CD4-positive, alpha-beta T cell treated with Interleukin-17A for 4 hours (primary cell): ENCODE measurements around the gene COL5A1.

ENCODE experiments used
- DNase-seq: peaks from one replicate; pipeline ENCODE4 v3.0.0-alpha.2; 2020; ENCODE audit warnings: mixed read lengths

The COL5A1 gene

GRCh38 chr9:134730011-134730760 lies 88.6 kb downstream of the COL5A1 start:
- DNase-seq = no peak

- DNase-seq = no peak
These were observed 89.3 kb downstream of the COL5A1 start for GRCh38 chr9:134730761-134731496.

- no peak for DNase-seq
These were observed 90.1 kb downstream of the COL5A1 start for GRCh38 chr9:134731497-134732391.

- DNase-seq = no peak
These were observed 90.9 kb downstream of the COL5A1 start for GRCh38 chr9:134732392-134733110.

DNA sequence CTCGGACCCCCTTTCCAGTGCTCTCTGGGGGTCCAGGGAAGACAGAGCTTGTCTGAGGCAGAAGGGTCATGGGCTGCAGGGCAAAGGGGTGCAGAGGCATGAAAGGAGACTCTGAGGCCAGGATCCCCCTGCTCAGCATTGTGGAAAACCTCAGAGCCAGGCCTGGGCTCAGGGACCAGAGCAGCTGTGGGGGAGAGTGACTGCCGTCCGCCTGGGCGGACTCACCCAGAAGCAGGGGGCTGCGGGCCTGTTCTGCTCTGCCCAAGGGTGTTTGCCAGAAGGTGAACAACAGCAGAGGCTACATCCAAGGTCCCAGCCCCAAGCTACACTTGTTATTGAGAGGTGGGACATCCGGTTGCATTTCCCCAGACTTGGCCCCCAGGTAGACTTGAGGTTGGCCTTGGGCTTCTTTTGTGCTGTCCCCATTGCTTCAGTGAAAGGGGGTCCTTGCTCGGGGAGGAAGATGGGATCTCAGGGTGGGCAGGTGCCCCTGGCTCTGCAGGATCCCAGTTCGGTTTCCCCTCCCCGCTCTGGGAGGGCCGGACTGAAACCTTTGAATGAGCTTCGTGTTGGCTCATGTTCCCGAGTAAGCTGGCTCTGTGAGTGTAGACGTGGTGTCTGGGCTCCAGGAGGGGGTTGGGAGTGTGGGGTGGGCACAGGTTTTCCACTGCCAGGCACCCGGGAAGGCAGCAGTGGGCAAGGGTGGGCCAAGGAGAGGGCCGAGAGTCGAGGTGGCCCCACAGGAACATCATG lies 92.1 kb downstream of the COL5A1 start:
- DNase-seq = no peak

GRCh38 chr9:134734270-134734669 lies 92.7 kb downstream of the COL5A1 start:
- DNase-seq = no peak

- no peak for DNase-seq
These were observed 94.0 kb downstream of the COL5A1 start for GRCh38 chr9:134735441-134736175.

DNA sequence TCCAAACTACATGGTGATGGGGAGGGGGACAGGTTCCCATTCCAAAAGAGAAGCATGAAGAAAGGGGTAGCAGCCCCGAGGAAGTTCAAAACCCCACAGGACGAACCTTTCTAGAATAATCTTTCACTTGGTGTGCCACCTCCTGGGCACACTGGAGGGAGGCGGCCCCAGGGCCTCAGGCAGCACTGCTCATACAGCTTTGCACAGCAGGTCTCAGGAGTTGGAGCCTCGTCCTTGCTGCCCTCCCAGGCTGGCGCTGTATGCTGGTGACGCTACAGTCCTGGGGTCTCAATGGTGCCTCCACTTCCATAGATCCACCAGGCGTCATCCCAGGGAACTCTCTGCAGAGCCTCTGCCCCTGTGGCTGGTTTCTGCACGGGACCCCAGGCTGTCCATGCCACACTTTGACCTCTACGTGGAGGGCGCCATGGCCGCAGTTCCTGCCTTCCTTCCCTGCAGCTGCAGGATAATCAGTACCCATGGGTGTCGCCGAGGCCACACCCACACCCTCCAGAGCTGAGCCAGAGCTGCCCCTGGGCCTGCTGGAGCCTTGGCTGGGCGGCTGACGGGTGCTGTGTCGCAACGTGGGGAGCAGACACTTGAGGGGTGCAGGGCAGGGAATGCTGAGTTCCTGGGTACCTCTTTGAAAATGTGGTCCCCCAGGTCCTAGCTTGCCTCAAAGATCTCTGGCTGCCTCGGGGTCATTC lies 95.3 kb downstream of the COL5A1 start:
- DNase-seq = no peak

- no peak for DNase-seq
These were observed 96.4 kb downstream of the COL5A1 start for GRCh38 chr9:134737842-134738580.

DNA sequence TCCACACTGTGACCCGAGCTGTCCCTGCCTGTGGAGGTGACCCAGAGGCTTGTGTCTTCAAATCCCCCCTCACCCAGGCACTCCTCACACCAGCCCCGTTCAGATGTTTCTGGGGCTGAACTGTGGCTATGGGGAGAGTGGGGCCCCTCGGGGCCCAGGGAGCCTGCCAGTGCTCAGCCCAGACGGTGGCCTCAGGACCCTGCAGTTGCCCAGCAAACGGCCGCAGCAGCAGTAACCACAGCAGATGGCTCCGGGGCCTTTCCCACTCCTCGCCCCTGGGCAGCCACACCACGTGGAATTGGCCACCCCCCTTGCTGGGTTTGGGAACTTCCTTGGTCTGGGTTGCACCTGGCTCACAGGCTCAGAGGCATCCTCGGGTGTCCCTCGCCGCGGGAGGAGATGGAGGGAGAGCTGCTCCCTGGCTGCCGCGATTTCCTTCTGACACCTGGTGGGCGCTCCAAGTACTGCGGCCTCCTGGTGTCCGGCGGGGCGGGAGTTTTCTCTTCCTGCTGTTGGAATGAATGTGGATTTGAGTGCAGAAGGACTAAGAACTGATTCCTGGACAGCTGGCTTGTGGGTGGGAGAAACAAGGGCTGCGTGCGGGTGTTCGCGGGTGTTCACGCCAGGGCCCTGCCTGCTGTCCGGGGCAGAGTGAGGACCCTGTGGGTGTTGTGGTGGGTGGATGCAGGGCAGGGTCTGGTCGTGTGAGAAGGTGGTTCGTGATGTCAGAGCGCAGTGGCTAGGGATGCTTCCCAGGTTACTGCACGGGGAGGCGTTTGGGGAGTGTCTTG lies 97.5 kb downstream of the COL5A1 start:
- peak; percentile 48 for DNase-seq

DNA sequence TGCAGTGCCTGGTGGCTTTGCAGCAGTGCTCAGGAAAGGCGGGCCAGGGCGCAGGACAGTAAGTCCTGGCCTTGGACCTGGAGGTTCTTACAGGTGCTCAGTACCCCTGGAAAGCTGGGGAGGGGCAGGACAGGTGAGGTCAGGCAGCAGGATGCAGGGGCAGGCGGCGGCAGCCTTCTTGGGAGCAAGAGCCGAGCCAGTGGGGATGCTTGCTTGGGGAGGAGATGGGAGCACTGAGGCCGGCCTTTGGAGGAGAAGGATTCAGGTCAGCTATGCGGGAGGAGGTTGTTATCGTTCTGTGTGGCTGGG lies 98.0 kb downstream of the COL5A1 start:
- no peak for DNase-seq

DNA sequence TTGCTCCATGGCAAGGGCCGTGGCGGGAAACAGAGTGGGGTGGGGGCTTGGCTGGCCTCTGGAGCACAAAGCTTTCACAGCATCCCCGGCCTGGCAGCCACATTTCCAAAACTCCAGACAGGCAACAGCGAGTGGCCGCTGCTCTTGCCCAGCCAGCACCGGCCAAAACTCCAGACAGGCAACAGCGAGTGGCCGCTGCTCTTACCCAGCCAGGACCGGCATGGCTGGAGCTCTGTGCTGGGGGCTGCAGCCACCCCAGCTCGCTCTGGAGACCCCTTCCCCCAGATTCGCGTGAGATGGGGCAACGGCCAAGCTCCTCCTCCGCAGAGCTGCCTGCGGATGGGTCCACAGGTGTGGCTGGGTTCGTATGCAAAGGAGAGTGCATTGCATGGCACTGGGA lies 98.5 kb downstream of the COL5A1 start:
- no peak for DNase-seq

- no peak for DNase-seq
These were observed 100.2 kb downstream of the COL5A1 start for GRCh38 chr9:134741846-134742245.

- DNase-seq = no peak
These were observed 101.4 kb downstream of the COL5A1 start for GRCh38 chr9:134742822-134743535.

DNA sequence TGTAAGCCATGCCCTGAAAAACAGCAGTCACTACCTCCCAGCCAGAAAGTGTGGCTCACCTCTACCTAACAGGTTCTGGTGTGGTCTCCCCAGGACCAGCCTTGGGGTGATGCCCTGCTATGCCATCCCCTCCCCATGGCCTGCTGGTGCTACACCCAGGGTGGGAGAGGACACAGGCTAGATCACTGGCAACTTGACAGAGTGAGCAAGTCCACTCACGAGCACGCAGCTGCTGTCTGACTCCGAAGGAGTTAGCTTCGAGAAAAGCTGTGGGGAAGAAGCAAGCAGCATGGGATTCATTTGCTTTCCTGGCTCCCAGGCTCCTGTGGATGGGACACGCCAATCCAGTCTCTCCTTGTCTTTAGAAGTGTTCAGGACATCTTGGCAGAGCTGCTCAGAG lies 102.2 kb downstream of the COL5A1 start:
- no peak for DNase-seq

DNA sequence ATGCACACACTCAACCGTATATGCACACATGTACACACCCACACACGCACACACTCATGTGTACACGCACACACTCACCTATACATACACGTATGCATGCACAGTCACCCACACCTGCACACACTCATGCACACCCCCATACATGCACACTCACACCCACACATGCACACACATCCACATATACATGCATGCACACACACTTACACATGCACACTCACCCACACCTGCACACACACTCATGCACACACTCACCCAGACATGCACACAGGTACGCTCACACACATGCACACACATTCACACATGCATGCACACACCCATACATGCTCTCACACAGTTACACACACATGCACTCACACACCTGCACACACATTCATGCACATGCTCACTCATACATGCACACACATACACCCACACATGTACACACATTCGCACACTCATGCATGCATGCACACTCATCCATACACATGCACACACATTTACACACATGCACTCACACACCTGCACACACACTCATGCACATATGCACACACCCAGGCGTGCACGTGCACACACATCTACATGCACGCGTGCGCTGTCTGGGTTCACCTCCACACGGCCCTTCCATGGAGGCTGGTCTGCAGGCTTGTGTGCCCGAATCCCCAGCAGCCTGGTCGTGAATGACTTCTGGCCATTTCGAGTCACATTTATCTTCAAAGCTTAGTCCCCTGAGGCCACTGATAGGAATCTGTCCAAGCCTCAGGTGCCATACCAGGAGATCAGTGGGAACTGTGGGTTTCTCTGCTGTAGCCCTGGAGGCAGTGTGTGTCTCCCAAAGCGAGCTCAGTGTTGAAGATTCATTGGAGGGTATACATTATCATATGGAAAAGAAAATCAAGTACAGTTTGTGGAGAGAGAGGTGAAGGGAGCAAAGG lies 103.0 kb downstream of the COL5A1 start:
- DNase-seq = no peak

DNA sequence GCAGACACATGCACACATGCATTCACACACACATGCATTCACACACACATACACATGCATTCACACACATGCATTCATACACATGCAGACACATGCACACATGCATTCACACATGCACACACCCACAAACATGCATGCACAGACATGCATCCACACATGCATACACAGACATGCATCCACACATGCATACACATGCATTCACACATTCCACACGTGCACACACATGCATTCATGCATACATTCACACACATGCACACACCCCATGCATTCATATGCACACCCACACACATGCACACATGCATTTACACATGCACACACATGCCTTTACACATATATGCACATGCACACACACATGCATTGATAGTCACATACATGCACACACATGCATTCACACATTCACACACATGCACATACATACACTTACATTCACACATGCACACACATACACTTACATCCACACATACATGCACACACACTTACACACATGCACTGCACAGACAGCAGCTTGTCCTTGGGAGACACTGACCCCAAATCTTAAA lies 106.4 kb downstream of the COL5A1 start:
- DNase-seq = no peak
